ENCODE data around the gene ITPR2.

The ITPR2 gene

GRCh38 chr12:26728205-26729050 is 104.6 kb downstream of the ITPR2 start:
- DNase-seq: no peak

- no peak for DNase-seq
Measured at GRCh38 chr12:26727482-26728204, 105.4 kb downstream of the ITPR2 start.

GRCh38 chr12:26726956-26727355 is 106.0 kb downstream of the ITPR2 start:
- no peak for DNase-seq

- no peak for DNase-seq
Measured at GRCh38 chr12:26725276-26725916, 107.6 kb downstream of the ITPR2 start.

- no peak for DNase-seq
Measured at GRCh38 chr12:26724309-26724702, 108.7 kb downstream of the ITPR2 start.

GRCh38 chr12:26723379-26724308 is 109.3 kb downstream of the ITPR2 start:
- no peak for DNase-seq

GRCh38 chr12:26721800-26722199 is 111.2 kb downstream of the ITPR2 start:
- DNase-seq: no peak

- DNase-seq: no peak
Measured at GRCh38 chr12:26719852-26720251, 113.1 kb downstream of the ITPR2 start.

GRCh38 chr12:26717757-26718156 is 115.2 kb downstream of the ITPR2 start:
- DNase-seq: no peak

- no peak for DNase-seq
Measured at GRCh38 chr12:26715232-26715631, 117.8 kb downstream of the ITPR2 start.

- no peak for DNase-seq
Measured at GRCh38 chr12:26713885-26714383, 119.1 kb downstream of the ITPR2 start.

- DNase-seq: no peak
Measured at GRCh38 chr12:26712892-26713291, 120.1 kb downstream of the ITPR2 start.

- no peak for DNase-seq
Measured at GRCh38 chr12:26711569-26711968, 121.4 kb downstream of the ITPR2 start.

- DNase-seq: no peak
Measured at GRCh38 chr12:26711072-26711471, 121.9 kb downstream of the ITPR2 start.

GRCh38 chr12:26705851-26706250 is 127.1 kb downstream of the ITPR2 start:
- no peak for DNase-seq

- no peak for DNase-seq
Measured at GRCh38 chr12:26704684-26705460, 128.1 kb downstream of the ITPR2 start.

GRCh38 chr12:26704214-26704613 is 128.8 kb downstream of the ITPR2 start:
- no peak for DNase-seq

- DNase-seq: no peak
Measured at GRCh38 chr12:26702741-26703140, 130.3 kb downstream of the ITPR2 start.

- no peak for DNase-seq
Measured at GRCh38 chr12:26701604-26702215, 131.3 kb downstream of the ITPR2 start.

- DNase-seq: no peak
Measured at GRCh38 chr12:26700430-26700829, 132.6 kb downstream of the ITPR2 start.

GRCh38 chr12:26699237-26699636 is 133.8 kb downstream of the ITPR2 start:
- DNase-seq: no peak

All from NCI-H2227 treated with DMSO at 0.1 percent for 48 hours (cell line).